ENCODE measurements around the gene GRPR. TPM values are rescaled to one million over a fixed set of nuclear protein-coding genes. Genes with fewer than 3 reads are reported as not detected.
"Not testable (repeated sequence)": the region's sequence is repeated elsewhere in the genome, so short reads cannot be mapped to it uniquely, and the experiment has no call there.

The GRPR gene
- total and polyA plus RNA-seq, 2 donors = 0.11 to 1.1 TPM

GRCh38 chrX:16175329-16176061, 52.1 kb downstream of the GRPR start:
- H3K27ac ChIP-seq (ENCODE audit: low read depth) = no peak overlapping the region
- H3K4me3 ChIP-seq (ENCODE audit: low read depth, low read length) = no peak overlapping the region
- DNase-seq (ENCODE audit: extremely low spot score) = no peak
- no peaks in the 10 kb centered on the region for H3K36me3 ChIP-seq (ENCODE audit: insufficient read depth)
- no peaks in the 10 kb centered on the region for H3K4me1 ChIP-seq (ENCODE audit: insufficient read depth)
- 60% methylated on average over 3 of the region's 3 CpGs for WGBS

GRCh38 chrX:16177260-16177659, 53.9 kb downstream of the GRPR start:
- Histone ChIP-seq H3K36me3 (ENCODE audit: insufficient read depth) (no peaks in the 10 kb centered on the region), H3K4me3 (ENCODE audit: low read depth, low read length) (no peak overlapping the region), H3K27ac (ENCODE audit: low read depth) (no peak overlapping the region), H3K4me1 (ENCODE audit: insufficient read depth) (no peaks in the 10 kb centered on the region)
- no peak for DNase-seq (ENCODE audit: extremely low spot score)
- 23% methylated on average over 2 of the region's 2 CpGs for WGBS

GRCh38 chrX:16183843-16184242, 60.5 kb downstream of the GRPR start:
- 79% methylated on average over 10 of the region's 10 CpGs for WGBS
- H3K4me3 ChIP-seq (ENCODE audit: low read depth, low read length); H3K4me1 ChIP-seq (ENCODE audit: insufficient read depth); DNase-seq (ENCODE audit: extremely low spot score); H3K27ac ChIP-seq (ENCODE audit: low read depth); H3K36me3 ChIP-seq (ENCODE audit: insufficient read depth): not testable (repeated sequence)

GRCh38 chrX:16185725-16186136, 62.4 kb downstream of the GRPR start:
- WGBS = 73% methylated on average over 2 of the region's 2 CpGs
- Histone ChIP-seq H3K27ac (ENCODE audit: low read depth) (no peak overlapping the region), H3K36me3 (ENCODE audit: insufficient read depth) (no peaks in the 10 kb centered on the region), H3K4me1 (ENCODE audit: insufficient read depth) (no peaks in the 10 kb centered on the region), H3K4me3 (ENCODE audit: low read depth, low read length) (no peak overlapping the region)
- DNase-seq (ENCODE audit: extremely low spot score) = no peak

GRCh38 chrX:16186380-16187007, 63.1 kb downstream of the GRPR start:
- whole genome bisulfite sequencing = 67% methylated on average over 3 of the region's 3 CpGs
- Histone ChIP-seq H3K4me1 (ENCODE audit: insufficient read depth) (no peaks in the 10 kb centered on the region), H3K4me3 (ENCODE audit: low read depth, low read length) (no peak overlapping the region), H3K36me3 (ENCODE audit: insufficient read depth) (no peaks in the 10 kb centered on the region), H3K27ac (ENCODE audit: low read depth) (no peak overlapping the region)
- DNase-seq (ENCODE audit: extremely low spot score) = no peak

GRCh38 chrX:16187024-16187760, 63.8 kb downstream of the GRPR start:
- 42% methylated on average over 4 of the region's 4 CpGs for WGBS
- Histone ChIP-seq H3K4me1 (ENCODE audit: insufficient read depth) (no peaks in the 10 kb centered on the region), H3K27ac (ENCODE audit: low read depth) (no peak overlapping the region), H3K36me3 (ENCODE audit: insufficient read depth) (no peaks in the 10 kb centered on the region), H3K4me3 (ENCODE audit: low read depth, low read length) (no peak overlapping the region)
- no peak for DNase-seq (ENCODE audit: extremely low spot score)

GRCh38 chrX:16188687-16189086, 65.3 kb downstream of the GRPR start:
- no peaks in the 10 kb centered on the region for H3K4me1 ChIP-seq (ENCODE audit: insufficient read depth)
- no peak for DNase-seq (ENCODE audit: extremely low spot score)
- H3K4me3 ChIP-seq (ENCODE audit: low read depth, low read length) = no peak overlapping the region
- H3K27ac ChIP-seq (ENCODE audit: low read depth) = no peak overlapping the region
- no peaks in the 10 kb centered on the region for H3K36me3 ChIP-seq (ENCODE audit: insufficient read depth)
- WGBS = 81% methylated on average over 1 of the region's 1 CpG

GRCh38 chrX:16191605-16192004, 68.2 kb downstream of the GRPR start:
- no peak for DNase-seq (ENCODE audit: extremely low spot score)
- Histone ChIP-seq H3K27ac (ENCODE audit: low read depth) (no peak overlapping the region), H3K4me1 (ENCODE audit: insufficient read depth) (no peaks in the 10 kb centered on the region), H3K4me3 (ENCODE audit: low read depth, low read length) (no peak overlapping the region), H3K36me3 (ENCODE audit: insufficient read depth) (no peaks in the 10 kb centered on the region)
- 84% methylated on average over 6 of the region's 6 CpGs for WGBS

- no peak overlapping the region for H3K27ac ChIP-seq (ENCODE audit: low read depth)
- H3K36me3 ChIP-seq (ENCODE audit: insufficient read depth) = no peaks in the 10 kb centered on the region
- no peak overlapping the region for H3K4me3 ChIP-seq (ENCODE audit: low read depth, low read length)
- H3K4me1 ChIP-seq (ENCODE audit: insufficient read depth) = no peaks in the 10 kb centered on the region
- no peak for DNase-seq (ENCODE audit: extremely low spot score)
Measured at GRCh38 chrX:16196829-16197228, 73.5 kb downstream of the GRPR start.

- Histone ChIP-seq H3K36me3 (ENCODE audit: insufficient read depth) (no peaks in the 10 kb centered on the region), H3K4me1 (ENCODE audit: insufficient read depth) (no peaks in the 10 kb centered on the region), H3K4me3 (ENCODE audit: low read depth, low read length) (no peak overlapping the region), H3K27ac (ENCODE audit: low read depth) (no peak overlapping the region)
- no peak for DNase-seq (ENCODE audit: extremely low spot score)
- 56% methylated on average over 1 of the region's 1 CpG for WGBS
Measured at GRCh38 chrX:16199343-16199742, 76.0 kb downstream of the GRPR start.

GRCh38 chrX:16202943-16203342, 79.6 kb downstream of the GRPR start:
- Histone ChIP-seq H3K4me3 (ENCODE audit: low read depth, low read length) (no peak overlapping the region), H3K4me1 (ENCODE audit: insufficient read depth) (no peaks in the 10 kb centered on the region), H3K27ac (ENCODE audit: low read depth) (no peak overlapping the region), H3K36me3 (ENCODE audit: insufficient read depth) (no peaks in the 10 kb centered on the region)
- 74% methylated on average over 4 of the region's 4 CpGs for WGBS
- DNase-seq (ENCODE audit: extremely low spot score) = no peak
